Germinal center (tissue), 1 donor: ENCODE data around the gene SYTL3.
A peak's percentile ranks its signal among the peaks of the same experiment; 100 is the strongest.

Source experiments
- DNase-seq: peaks from one replicate; pipeline ENCODE4 v3.0.0; 2012; ENCODE audit warnings: mixed read lengths, low spot score

Gene SYTL3

GRCh38 chr6:158793432-158793831 lies 143.6 kb downstream of the SYTL3 start:
- peak; percentile 46 for DNase-seq

- no peak for DNase-seq
Observed at GRCh38 chr6:158795516-158795915, 145.7 kb downstream of the SYTL3 start.

- no peak for DNase-seq
Observed at GRCh38 chr6:158796353-158796752, 146.5 kb downstream of the SYTL3 start.

GRCh38 chr6:158797331-158798310 lies 147.8 kb downstream of the SYTL3 start:
- DNase-seq, result no peak

- no peak for DNase-seq
Observed at GRCh38 chr6:158798311-158798710, 148.5 kb downstream of the SYTL3 start.

- DNase-seq, result no peak
Observed at GRCh38 chr6:158799051-158799792, 149.4 kb downstream of the SYTL3 start.

- DNase-seq, result no peak
Observed at GRCh38 chr6:158801655-158802294, 151.9 kb downstream of the SYTL3 start.

GRCh38 chr6:158803733-158804143 lies 153.9 kb downstream of the SYTL3 start:
- DNase-seq, result peak; percentile 44

GRCh38 chr6:158804207-158804606 lies 154.4 kb downstream of the SYTL3 start:
- no peak for DNase-seq

GRCh38 chr6:158805698-158806377 lies 156.0 kb downstream of the SYTL3 start:
- no peak for DNase-seq

GRCh38 chr6:158807515-158808441 lies 157.9 kb downstream of the SYTL3 start:
- no peak for DNase-seq

GRCh38 chr6:158808442-158808833 lies 158.6 kb downstream of the SYTL3 start:
- DNase-seq, result no peak

GRCh38 chr6:158808941-158809678 lies 159.3 kb downstream of the SYTL3 start:
- DNase-seq, result peak; percentile 66

GRCh38 chr6:158810155-158811095 lies 160.6 kb downstream of the SYTL3 start:
- DNase-seq, result no peak

GRCh38 chr6:158812611-158813010 lies 162.8 kb downstream of the SYTL3 start:
- DNase-seq, result no peak

- DNase-seq, result no peak
Observed at GRCh38 chr6:158813032-158813431, 163.2 kb downstream of the SYTL3 start.
